Globus pallidus (tissue), 1 donor: Measurements from ENCODE around the gene STRADB.
"Not testable (repeated sequence)": the region's sequence is repeated elsewhere in the genome, so short reads cannot be mapped to it uniquely, and the experiment has no call there.

ENCODE experiments used
- DNase-seq: peaks from one replicate; pipeline ENCODE4 v3.0.0-alpha.2; 2015; ENCODE audit warnings: low spot score

Gene STRADB

GRCh38 chr2:201451292-201452057 lies at the start of gene STRADB, which contains the start of gene TRAK2:
Gene STRADB (plus strand): TSS chr2:201451740. CDS start chr2:201454841, 3,101 bp downstream.
Gene TRAK2 (minus strand): TSS chr2:201451458. CDS start chr2:201420507, 30,951 bp downstream.
- peak; percentile 97 for DNase-seq

GRCh38 chr2:201401815-201402214 lies 49.7 kb upstream of the STRADB start:
- DNase-seq, result no peak

GRCh38 chr2:201402651-201403562 lies 48.6 kb upstream of the STRADB start:
- no peak for DNase-seq

GRCh38 chr2:201403880-201404279 lies 47.7 kb upstream of the STRADB start:
- no peak for DNase-seq

- DNase-seq, result no peak
Measured at GRCh38 chr2:201404699-201405280, 46.8 kb upstream of the STRADB start.

GRCh38 chr2:201406077-201406662 lies 45.4 kb upstream of the STRADB start:
- peak; percentile 41 for DNase-seq

GRCh38 chr2:201407265-201407664 lies 44.3 kb upstream of the STRADB start:
- DNase-seq, result no peak

GRCh38 chr2:201408931-201409330 lies 42.6 kb upstream of the STRADB start:
- no peak for DNase-seq

GRCh38 chr2:201411421-201411820 lies 40.1 kb upstream of the STRADB start:
- DNase-seq, result no peak

GRCh38 chr2:201413143-201413542 lies 38.4 kb upstream of the STRADB start:
- DNase-seq, result no peak

GRCh38 chr2:201413552-201413951 lies 38.0 kb upstream of the STRADB start:
- no peak for DNase-seq

GRCh38 chr2:201414099-201415023 lies 37.2 kb upstream of the STRADB start:
- no peak for DNase-seq

GRCh38 chr2:201415149-201415548 lies 36.4 kb upstream of the STRADB start:
- no peak for DNase-seq

- DNase-seq, result no peak
Measured at GRCh38 chr2:201419057-201419635, 32.4 kb upstream of the STRADB start.

- no peak for DNase-seq
Measured at GRCh38 chr2:201419986-201420385, 31.6 kb upstream of the STRADB start.

GRCh38 chr2:201420442-201421113 lies 31.0 kb upstream of the STRADB start:
- DNase-seq, result no peak

- DNase-seq, result no peak
Measured at GRCh38 chr2:201425952-201426351, 25.6 kb upstream of the STRADB start.

GRCh38 chr2:201428366-201428765 lies 23.2 kb upstream of the STRADB start:
- not testable (repeated sequence) for DNase-seq

GRCh38 chr2:201429835-201430234 lies 21.7 kb upstream of the STRADB start:
- not testable (repeated sequence) for DNase-seq

GRCh38 chr2:201430322-201430721 lies 21.2 kb upstream of the STRADB start:
- not testable (repeated sequence) for DNase-seq
